Astrocyte of the spinal cord (primary cell): ENCODE results near the gene SPRR5.

ENCODE experiments used
- DNase-seq: peaks from one replicate; pipeline ENCODE4 v3.0.0; 2011; ENCODE audit warnings: low read depth, low spot score
- H3K4me3 ChIP-seq: 2 replicates; pipeline ENCODE4 v1.5.1; 2011; ENCODE audit warnings: low read depth, mild to moderate bottlenecking, low read length, moderate library complexity
- in situ Hi-C: cut with HindIII; loops from 2 replicates; pipeline ENCODE4 v1.10.0; 2017; ENCODE audit warnings: low sequenced_read_pairs
- TF ChIP-seq, protein P1 (sequence below): IDR thresholded peaks from 2 replicates; pipeline ENCODE4 v1.5.1; 2012; ENCODE audit warnings: low read depth, mild to moderate bottlenecking, low read length, inconsistent platforms

The SPRR5 gene, protein sequence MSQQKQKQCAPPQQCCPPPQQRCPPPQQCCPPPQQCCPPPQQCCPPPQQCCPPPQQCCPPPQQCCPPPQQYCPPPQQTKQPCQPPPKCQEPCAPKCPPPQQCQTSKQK

DNA sequence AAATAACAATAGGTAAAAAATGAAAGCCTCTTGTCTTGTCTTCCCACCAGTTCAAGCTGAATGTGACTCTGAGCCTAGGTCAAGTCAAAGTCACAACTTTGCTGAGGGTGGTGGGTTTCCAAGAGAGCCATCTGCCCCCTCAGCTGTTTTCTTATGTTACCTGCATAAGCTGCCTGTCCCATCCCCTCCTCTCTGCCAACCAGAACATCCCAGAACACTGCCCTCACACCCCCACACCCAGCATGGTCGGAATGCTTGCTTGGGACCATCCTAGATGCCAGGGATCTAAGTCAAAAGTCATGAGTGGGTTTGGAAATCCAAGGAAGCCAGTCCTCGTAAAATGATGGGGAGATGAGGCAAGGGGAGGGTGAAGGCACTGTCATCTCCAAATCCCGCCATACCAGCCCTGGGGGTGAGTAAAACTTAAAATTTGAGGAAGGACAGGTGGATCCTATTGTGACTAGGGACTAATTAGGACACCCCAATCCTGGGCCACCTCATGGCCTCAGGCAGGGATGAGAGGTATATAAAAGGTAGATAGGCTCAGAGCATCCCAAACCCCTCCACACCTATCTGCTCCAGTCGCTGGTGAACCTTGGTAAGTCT lies at the start of gene SPRR5:
Gene SPRR5, plus strand, starts transcription at position 556 of the 606 bp plus-strand sequence. CDS start 1,349 bp downstream, outside the sequence.
- H3K4me3 ChIP-seq = no peak within 1 kb of the TSS
- in situ Hi-C loops = no loop called here
- TF ChIP-seq, protein P1, sequence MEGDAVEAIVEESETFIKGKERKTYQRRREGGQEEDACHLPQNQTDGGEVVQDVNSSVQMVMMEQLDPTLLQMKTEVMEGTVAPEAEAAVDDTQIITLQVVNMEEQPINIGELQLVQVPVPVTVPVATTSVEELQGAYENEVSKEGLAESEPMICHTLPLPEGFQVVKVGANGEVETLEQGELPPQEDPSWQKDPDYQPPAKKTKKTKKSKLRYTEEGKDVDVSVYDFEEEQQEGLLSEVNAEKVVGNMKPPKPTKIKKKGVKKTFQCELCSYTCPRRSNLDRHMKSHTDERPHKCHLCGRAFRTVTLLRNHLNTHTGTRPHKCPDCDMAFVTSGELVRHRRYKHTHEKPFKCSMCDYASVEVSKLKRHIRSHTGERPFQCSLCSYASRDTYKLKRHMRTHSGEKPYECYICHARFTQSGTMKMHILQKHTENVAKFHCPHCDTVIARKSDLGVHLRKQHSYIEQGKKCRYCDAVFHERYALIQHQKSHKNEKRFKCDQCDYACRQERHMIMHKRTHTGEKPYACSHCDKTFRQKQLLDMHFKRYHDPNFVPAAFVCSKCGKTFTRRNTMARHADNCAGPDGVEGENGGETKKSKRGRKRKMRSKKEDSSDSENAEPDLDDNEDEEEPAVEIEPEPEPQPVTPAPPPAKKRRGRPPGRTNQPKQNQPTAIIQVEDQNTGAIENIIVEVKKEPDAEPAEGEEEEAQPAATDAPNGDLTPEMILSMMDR = no peak
- no peak for DNase-seq

DNA sequence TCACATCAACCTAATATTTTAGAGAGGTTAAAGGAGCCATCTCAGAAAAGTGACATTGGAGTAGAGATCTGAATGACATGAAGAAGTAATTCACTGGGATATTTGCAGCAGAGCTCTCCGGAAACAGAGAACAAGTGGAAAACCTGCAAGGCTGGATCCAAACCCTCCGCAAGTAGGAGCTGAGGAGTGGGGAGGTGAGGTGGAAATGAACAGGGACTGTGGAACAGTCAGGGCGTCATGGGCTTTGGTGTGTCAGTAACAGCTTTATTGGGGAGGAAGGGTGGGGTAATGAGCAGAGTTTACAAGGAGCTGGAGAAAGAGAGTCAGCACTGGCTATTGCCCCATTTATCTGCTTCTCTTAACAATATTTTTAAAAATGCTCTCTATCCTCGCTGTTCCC lies 48.0 kb upstream of the SPRR5 start:
- in situ Hi-C loops = no loop called here
- DNase-seq = no peak
- H3K4me3 ChIP-seq = no peak overlapping the region
- TF ChIP-seq, protein P1 = no peak

DNA sequence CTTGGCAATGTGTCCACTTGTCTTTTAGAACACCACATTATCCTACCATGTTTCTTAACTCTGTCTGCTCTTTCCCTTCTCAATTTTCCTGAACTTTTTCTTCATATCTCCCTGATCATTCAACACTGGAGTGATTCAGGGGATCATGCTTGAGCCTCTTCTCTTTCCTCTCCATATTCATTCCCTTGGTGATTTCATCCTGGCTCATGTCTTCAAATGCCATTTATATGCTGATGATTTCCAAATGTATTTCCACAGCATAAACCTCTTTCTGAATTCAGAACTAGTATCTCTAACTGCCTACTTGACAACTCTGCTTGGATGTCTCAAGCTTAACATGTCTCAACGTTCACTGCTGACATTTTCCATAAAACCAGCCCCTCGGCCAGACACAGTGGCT lies 47.1 kb upstream of the SPRR5 start:
- H3K4me3 ChIP-seq = no peak overlapping the region
- in situ Hi-C loops = no loop called here
- TF ChIP-seq, protein P1 = no peak
- DNase-seq = no peak

DNA sequence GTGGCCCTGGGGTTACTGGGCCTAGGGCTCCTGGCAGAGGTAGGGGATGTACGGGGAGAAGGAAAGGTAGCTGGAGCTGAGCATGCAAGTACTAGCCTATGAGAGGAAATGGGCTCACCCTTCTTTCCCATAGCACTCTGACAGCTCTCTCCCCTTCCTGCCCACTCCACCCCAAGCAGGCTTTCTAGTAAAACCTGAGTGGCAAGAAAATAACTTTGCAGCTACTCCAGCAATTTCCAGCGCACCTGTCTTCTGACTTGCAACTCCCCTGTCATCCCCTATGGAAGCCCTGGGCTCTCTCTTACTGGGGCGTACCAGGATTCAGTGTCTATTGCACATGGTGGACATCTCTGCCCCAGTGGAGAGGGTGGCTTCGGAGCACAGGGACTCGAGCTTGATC lies 45.4 kb upstream of the SPRR5 start:
- H3K4me3 ChIP-seq = no peak overlapping the region
- in situ Hi-C loops = no loop called here
- no peak for DNase-seq
- TF ChIP-seq, protein P1 = no peak

DNA sequence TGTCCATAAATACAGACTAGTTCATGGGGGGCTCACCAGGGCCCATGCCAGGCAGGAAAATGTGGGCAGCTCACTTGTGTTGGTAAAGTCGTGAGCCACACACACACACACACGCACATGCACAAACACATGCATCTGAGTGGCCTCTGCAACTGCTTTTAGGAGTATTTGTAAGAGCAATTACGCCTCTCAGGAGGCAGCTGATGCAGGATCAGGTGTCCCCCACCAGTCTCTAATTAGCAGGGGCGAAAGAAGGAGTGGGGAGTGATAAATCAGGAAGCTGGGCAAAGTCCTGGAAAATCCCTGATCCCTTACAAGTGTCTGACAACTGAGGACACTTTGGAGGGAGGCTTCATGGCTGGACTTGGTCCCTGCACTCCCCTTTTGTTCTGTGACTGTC lies 44.4 kb upstream of the SPRR5 start:
- TF ChIP-seq, protein P1 = no peak
- H3K4me3 ChIP-seq = no peak overlapping the region
- DNase-seq = no peak
- in situ Hi-C loops = no loop called here

DNA sequence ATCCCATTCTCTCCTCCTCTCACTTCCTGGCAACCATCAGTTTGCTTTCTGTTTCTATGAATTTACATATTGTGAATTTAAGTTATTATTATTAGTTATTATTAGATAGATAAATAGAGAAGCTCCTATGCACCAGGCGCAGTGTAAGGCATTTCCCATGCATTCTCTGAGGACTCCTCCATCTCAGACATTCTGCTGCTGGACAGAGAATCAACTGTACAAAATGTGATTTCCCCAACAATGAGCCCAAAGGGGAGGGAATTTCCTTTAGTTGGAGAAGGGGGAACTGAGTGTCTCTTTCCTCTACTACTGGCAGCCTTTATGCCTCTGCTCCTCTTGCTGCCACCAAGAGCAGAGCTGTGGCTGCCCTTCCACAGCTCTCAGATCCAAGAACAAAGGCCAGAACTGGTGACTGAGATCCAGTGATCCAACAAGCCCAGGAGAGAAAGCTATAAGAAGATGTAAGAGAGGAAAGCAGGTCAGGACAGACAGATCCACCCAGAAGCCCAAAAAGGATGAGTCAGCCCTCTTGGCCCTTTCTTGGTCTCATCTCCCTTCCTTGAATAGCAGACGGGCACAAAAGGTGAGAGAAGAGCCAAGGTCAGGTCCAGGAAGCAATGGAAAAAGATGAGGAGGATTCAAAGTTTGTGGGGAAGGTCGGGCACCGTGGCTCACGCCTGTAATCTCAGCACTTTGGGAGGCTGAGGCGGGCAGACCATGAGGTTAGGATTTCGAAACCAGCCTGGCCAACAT lies 42.1 kb upstream of the SPRR5 start:
- TF ChIP-seq, protein P1 = no peak
- H3K4me3 ChIP-seq = no peak overlapping the region
- in situ Hi-C loops = no loop called here
- DNase-seq = no peak
